Thoracic aorta (tissue), 2 donors: ENCODE results near the gene CNDP2. TPM values are rescaled to one million over a fixed set of nuclear protein-coding genes. Genes with fewer than 3 reads are reported as not detected.

Experiments used
- ATAC-seq: fragments of 150-250 bp; one replicate; pipeline ENCODE4 v1.8.0; 2017; ENCODE audit warnings: low read depth; ENCODE audit not compliant: insufficient number of reproducible peaks, low FRiP score
- DNase-seq: peaks from one replicate; pipeline ENCODE4 v3.0.0-alpha.2; 2020; ENCODE audit warnings: low spot score
- H3K27ac ChIP-seq, 2 donors: fragments of 200-600 bp; sonication (generic); 1 replicate in 1 of 2; 2 replicates in 1 of 2; pipeline ENCODE4 v1.5.1; 2016; ENCODE audit warnings: mild to moderate bottlenecking in 2 of 2, moderate library complexity in 2 of 2
- H3K27me3 ChIP-seq: fragments of 200-600 bp; sonication (generic); replicated peaks from 2 replicates; pipeline ENCODE4 v1.6.0; 2016; ENCODE audit warnings: mild to moderate bottlenecking; ENCODE audit not compliant: insufficient read depth
- H3K36me3 ChIP-seq: fragments of 200-600 bp; sonication (generic); one replicate; pipeline ENCODE4 v1.5.1; 2016
- H3K4me1 ChIP-seq, 2 donors: fragments of 200-600 bp; sonication (generic); 1 replicate in 1 of 2; 2 replicates in 1 of 2; pipeline versions ENCODE4 v1.5.1 to v1.6.0; 2016; ENCODE audit warnings: low read depth in 2 of 2, mild to moderate bottlenecking in 1 of 2; ENCODE audit not compliant: control insufficient read depth in 1 of 2
- H3K4me3 ChIP-seq: fragments of 200-600 bp; sonication (generic); 2 replicates; pipeline ENCODE4 v1.5.1; 2016; ENCODE audit warnings: mild to moderate bottlenecking
- H3K9me3 ChIP-seq: fragments of 200-600 bp; sonication (generic); 2 replicates; pipeline ENCODE4 v1.5.1; 2016
- total RNA-seq, 2 donors: library from RNA; depleted of rRNA; stranded (reverse); fragments of >200 nt; gene quantifications; one replicate each; pipeline versions ENCODE4 v1.1.0 to v1.2.3, GENCODE V29; 2016
- TF ChIP-seq, protein P1 (sequence below): fragments of 200-600 bp; sonication (generic); IDR thresholded peaks from one replicate; pipeline ENCODE4 v1.5.1; 2019; ENCODE audit warnings: antibody characterized with exemption

Gene CNDP2
- total RNA-seq, 2 donors from 2014 or later, result 44.3 to 106 TPM

- no peaks in the 10 kb centered on the region for H3K27me3 ChIP-seq
- no peak overlapping the region for H3K27ac ChIP-seq
Observed at GRCh38 chr18:74456017-74456348, 40.2 kb upstream of the CNDP2 start.

GRCh38 chr18:74456349-74457042, 39.7 kb upstream of the CNDP2 start:
- H3K27ac ChIP-seq, result no peak overlapping the region
- H3K27me3 ChIP-seq, result no peaks in the 10 kb centered on the region
- TF ChIP-seq, protein P1, sequence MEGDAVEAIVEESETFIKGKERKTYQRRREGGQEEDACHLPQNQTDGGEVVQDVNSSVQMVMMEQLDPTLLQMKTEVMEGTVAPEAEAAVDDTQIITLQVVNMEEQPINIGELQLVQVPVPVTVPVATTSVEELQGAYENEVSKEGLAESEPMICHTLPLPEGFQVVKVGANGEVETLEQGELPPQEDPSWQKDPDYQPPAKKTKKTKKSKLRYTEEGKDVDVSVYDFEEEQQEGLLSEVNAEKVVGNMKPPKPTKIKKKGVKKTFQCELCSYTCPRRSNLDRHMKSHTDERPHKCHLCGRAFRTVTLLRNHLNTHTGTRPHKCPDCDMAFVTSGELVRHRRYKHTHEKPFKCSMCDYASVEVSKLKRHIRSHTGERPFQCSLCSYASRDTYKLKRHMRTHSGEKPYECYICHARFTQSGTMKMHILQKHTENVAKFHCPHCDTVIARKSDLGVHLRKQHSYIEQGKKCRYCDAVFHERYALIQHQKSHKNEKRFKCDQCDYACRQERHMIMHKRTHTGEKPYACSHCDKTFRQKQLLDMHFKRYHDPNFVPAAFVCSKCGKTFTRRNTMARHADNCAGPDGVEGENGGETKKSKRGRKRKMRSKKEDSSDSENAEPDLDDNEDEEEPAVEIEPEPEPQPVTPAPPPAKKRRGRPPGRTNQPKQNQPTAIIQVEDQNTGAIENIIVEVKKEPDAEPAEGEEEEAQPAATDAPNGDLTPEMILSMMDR, result no peak
- DNase-seq (no peak), ATAC-seq (no peak)
- peaks cover 7 to 9% of the 10 kb centered on the region in 2 donors for H3K4me1 ChIP-seq
- H3K36me3 ChIP-seq, result no peaks in the 10 kb centered on the region
- H3K9me3 ChIP-seq, result no peaks in the 10 kb centered on the region
- peak overlapping the region; percentile 61 for H3K4me3 ChIP-seq

More at GRCh38 chr18:74456017-74456348, 40.2 kb upstream of the CNDP2 start:
- Histone ChIP-seq H3K4me3 (peak overlapping the region; percentile 61), H3K9me3 (no peaks in the 10 kb centered on the region), H3K36me3 (no peaks in the 10 kb centered on the region), H3K4me1 (peaks cover 7 to 9% of the 10 kb centered on the region in 2 donors)
- DNase-seq, result no peak
- TF ChIP-seq, protein P1, result no peak
- ATAC-seq, result no peak

GRCh38 chr18:74457043-74457724, 39.0 kb upstream of the CNDP2 start, which contains the start of gene DIPK1C:
Gene DIPK1C, minus strand, starts transcription at chr18:74457308. Its CDS starts 49 bp downstream, at chr18:74457259.
- Histone ChIP-seq H3K4me1 (peaks cover 7 to 9% of the 10 kb centered on the region in 2 donors), H3K4me3 (peak within 1 kb of the TSS; percentile 61), H3K27ac (no peak within 1 kb of the TSS), H3K36me3 (no peaks in the 10 kb centered on the region), H3K9me3 (no peaks in the 10 kb centered on the region), H3K27me3 (no peaks in the 10 kb centered on the region)
- DNase-seq (no peak), ATAC-seq (no peak)
- TF ChIP-seq, protein P1, result no peak

DNA sequence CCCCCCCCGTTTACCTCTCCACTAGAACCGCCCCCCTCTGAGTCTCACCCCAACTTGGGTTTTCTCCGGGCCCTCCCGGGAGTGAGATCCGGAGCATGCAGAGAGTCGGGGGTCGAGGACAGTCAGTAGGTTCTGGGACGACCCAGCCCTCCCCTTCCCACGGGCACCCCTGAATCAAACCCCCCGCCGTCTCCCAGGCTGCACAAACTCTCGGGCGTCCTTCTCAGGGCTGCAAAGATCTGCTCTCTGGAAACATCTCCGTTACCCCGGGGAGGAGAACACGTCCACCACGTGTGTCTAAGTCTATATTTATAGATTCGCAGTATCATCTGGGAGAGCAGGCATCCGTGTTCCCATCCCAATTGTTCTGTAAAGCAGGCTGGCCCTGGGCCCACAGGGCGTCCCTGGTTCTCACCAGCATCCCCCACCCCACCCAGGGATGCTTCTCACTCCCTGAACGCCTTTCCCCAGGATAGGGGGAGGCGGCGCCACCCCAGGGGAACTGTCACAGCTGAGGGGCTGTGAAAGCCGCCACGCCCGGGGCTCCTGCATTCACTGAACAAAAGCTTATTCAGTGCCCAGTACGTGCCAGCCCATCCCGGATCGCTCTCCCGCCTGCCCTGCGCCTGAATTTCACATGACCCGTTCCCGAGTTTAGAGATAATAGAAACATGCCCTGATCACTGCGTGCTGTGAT, 38.3 kb upstream of the CNDP2 start:
- ATAC-seq (no peak), DNase-seq (no peak)
- Histone ChIP-seq H3K36me3 (no peaks in the 10 kb centered on the region), H3K9me3 (no peaks in the 10 kb centered on the region), H3K27me3 (no peaks in the 10 kb centered on the region), H3K4me1 (peaks cover 7 to 9% of the 10 kb centered on the region in 2 donors), H3K27ac (no peak overlapping the region), H3K4me3 (no peak overlapping the region)
- TF ChIP-seq, protein P1, result no peak

DNA sequence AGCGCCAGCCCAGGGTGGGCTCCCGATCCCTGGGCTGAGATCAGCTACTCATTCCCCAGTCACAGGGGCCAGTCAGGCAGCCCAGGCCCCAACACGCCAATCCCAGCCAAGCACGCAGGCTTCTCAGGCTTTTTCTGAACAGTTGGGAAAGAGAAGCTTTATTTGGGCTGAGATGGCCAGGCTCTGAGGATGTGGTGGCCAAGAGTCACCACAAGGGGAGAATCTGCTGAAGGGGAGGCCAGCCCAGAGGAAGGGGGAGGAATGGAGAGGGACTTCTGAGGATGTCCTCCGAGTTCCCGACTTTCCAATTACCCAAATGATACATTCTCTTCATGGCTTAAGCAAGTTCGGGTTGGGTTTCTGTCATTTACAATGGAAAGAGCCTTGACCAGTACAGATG, 36.3 kb upstream of the CNDP2 start:
- TF ChIP-seq, protein P1, result no peak
- no peak for DNase-seq
- Histone ChIP-seq H3K36me3 (no peaks in the 10 kb centered on the region), H3K4me3 (no peak overlapping the region), H3K4me1 (peaks cover 7 to 9% of the 10 kb centered on the region in 2 donors), H3K9me3 (no peaks in the 10 kb centered on the region), H3K27ac (no peak overlapping the region), H3K27me3 (no peaks in the 10 kb centered on the region)
- ATAC-seq, result no peak
